Mononuclear cell (primary cell): ENCODE measurements around the gene PRKCB. TPM values are rescaled to one million over a fixed set of nuclear protein-coding genes. Genes with fewer than 3 reads are reported as not detected.

Experiments used
- H3K27me3 ChIP-seq: 2 replicates; pipeline ENCODE4 v1.6.0; 2011; ENCODE audit warnings: low read length, control low read depth; ENCODE audit not compliant: insufficient read depth
- H3K4me1 ChIP-seq: 2 replicates; pipeline ENCODE4 v1.5.1; 2011; ENCODE audit warnings: mild to moderate bottlenecking, low read length, control low read depth; ENCODE audit not compliant: insufficient read depth
- H3K4me3 ChIP-seq: 2 replicates; pipeline ENCODE4 v1.5.1; 2011; ENCODE audit warnings: mild to moderate bottlenecking, low read length, moderate library complexity
- H3K9me3 ChIP-seq: 2 replicates; pipeline ENCODE4 v1.5.1; 2011; ENCODE audit warnings: low read depth, mild to moderate bottlenecking, control low read depth, low read length
- total RNA-seq: library from RNA; depleted of rRNA; stranded (reverse); fragments of >200 nt; gene quantifications from one replicate; pipeline ENCODE4 v1.2.3, GENCODE V29; 2012

Gene PRKCB
- total RNA-seq, 1 donor, result 110 TPM

DNA sequence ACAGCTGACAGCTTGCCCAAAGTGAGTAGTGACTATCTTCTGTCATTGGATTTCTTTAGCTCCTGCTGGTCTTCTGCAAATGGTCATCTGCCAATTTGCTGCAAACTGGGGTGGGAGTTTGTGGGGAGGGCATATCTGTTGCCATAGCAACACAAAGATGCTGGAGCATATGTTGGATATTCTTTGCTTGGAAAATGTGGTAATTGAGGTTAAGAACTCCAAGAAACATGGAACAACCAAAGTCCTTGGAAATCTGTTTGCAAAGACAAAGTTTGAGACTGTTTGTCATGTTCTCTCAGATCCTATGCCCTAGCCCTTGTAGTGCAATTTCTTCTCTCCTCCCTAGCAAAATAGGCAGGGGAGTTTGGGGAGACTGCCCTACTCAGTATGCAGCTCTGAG lies 155.3 kb downstream of the PRKCB start:
- Histone ChIP-seq H3K4me1 (no peaks in the 10 kb centered on the region), H3K27me3 (no peaks in the 10 kb centered on the region), H3K4me3 (no peak overlapping the region), H3K9me3 (no peaks in the 10 kb centered on the region)

DNA sequence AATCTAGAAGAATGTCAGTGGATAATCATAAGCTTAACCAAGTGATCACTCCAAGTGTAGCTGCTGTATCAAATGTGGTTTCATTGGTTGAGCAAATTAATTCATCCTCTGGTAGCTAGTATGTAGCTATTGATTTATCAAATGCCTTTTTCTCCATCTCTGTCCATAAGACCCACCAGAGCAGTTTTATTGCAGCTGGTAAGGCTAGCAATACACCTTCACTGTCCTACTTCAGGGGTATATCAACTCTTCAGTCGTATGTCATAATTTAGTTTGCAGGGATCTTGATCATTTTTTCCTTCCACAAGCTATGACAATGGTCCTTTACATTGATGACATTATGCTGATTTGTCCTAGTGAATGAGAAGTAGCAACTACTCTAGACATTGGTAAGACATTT lies 158.8 kb downstream of the PRKCB start:
- Histone ChIP-seq H3K4me1 (no peaks in the 10 kb centered on the region), H3K27me3 (no peaks in the 10 kb centered on the region)

DNA sequence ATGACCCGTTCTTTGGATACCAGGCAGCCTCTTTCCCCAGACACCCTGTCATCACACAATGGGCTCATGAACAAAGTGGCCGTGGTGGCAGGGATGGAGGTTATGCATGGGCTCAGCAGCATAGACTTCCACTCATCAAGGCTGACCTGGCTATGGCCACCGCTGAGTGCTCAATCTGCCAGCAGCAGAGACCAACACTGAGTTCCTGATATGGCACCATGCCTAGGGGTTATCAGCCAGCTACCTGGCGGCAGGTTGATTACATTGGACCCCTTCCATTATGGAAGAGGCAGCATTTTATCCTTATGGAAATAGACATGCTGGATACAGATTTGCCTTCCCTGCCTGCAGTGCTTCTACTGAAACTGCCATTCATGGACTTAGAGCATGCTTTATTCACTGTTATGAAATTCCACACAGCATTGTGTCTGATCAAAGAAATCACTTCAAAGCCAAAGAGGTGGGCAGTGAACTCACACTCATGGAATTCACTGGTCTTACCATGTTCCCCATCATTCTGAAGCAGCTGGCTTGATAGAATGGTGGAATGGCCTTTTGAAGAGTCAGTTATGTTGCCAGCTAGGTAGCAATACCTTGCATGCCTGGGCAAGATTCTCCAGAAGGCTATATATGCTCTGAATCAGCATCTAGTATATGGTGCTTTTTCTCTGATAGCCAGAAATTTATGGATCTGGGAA lies 160.6 kb downstream of the PRKCB start:
- no peaks in the 10 kb centered on the region for H3K27me3 ChIP-seq
- no peaks in the 10 kb centered on the region for H3K4me1 ChIP-seq
- H3K4me3 ChIP-seq, result no peak overlapping the region
- no peaks in the 10 kb centered on the region for H3K9me3 ChIP-seq

More for the DNA sequence above, 158.8 kb downstream of the PRKCB start:
- no peak overlapping the region for H3K4me3 ChIP-seq
- no peaks in the 10 kb centered on the region for H3K9me3 ChIP-seq

DNA sequence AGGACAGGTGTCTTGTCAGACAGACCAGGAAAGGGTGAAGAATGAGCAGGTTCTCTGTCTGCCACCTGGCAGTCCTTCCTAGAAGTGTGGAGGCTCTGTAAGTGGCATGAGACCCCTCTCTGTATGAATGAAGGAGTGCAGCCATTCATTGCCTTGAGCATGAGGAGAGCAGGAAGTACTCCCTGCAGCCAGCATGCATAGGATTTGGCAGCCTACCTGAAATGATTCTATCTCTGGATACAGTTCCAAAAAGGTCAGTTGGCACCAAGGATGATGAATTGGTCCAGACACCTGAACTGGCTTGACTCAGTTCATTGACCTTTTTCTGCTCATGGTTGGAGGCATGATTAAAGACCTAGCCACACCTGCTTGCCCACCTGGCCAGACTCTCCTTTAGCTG lies 163.0 kb downstream of the PRKCB start:
- Histone ChIP-seq H3K4me3 (no peak overlapping the region), H3K4me1 (no peaks in the 10 kb centered on the region), H3K27me3 (no peaks in the 10 kb centered on the region), H3K9me3 (no peaks in the 10 kb centered on the region)

DNA sequence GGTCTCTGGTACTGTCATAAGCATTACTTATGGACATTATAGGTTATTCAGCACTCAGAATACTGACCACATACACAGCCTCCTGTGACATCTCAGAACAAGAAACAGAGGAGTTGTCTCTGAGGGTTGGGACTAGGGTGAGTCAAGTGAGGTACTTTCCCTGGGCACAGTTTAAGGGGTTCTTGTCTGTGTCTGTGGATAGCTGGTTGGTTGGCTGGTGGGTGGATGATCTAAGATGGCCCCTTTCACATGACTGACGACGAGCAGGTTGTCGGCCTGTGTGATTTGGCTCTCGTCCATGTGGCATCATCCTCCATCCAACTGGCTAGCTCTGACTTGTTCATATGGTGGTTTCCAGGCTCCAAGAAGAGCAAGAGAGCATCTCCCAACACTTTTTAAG lies 163.9 kb downstream of the PRKCB start:
- H3K4me3 ChIP-seq, result no peak overlapping the region
- no peaks in the 10 kb centered on the region for H3K4me1 ChIP-seq
- no peaks in the 10 kb centered on the region for H3K9me3 ChIP-seq
- no peaks in the 10 kb centered on the region for H3K27me3 ChIP-seq

DNA sequence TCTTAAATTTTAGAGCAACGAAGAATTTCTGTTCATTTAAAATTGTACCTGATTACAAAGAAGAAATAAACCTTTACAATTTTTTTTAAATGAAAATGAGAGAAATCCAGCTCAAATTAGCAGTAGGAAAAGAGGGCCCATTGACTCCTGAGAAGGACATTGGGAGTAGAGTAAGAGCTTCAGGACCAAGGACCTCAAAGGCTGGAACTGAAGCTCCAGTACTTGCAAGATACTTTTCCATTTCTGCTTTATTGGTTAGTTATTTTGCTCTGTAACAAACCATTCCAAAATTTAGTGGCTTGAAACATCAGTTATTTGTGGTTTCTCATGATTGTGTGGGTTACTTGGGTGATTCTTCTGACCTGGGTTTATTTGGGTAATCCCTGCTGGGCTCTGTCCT lies 165.9 kb downstream of the PRKCB start:
- no peaks in the 10 kb centered on the region for H3K9me3 ChIP-seq
- H3K27me3 ChIP-seq, result no peaks in the 10 kb centered on the region
- H3K4me3 ChIP-seq, result no peak overlapping the region
- peaks cover 12% of the 10 kb centered on the region for H3K4me1 ChIP-seq

DNA sequence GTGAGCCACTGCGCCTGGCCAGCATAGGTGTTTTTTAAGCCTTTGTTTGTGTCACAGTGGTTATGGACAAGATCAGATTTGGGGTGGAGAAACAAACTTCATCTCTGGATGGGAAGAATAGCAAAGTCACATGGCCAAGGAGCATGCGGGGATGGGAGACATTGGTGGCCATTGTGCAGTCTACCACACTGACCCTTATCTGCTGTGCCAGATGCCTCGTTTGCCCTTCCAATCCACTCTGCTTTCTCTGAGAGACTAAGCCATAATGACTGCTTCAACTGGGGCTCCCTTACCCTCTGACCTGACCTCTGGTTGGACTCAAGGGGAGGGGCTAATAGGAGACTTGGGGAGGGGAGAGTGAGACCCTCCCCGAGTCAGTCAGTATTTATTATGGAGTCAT lies 166.8 kb downstream of the PRKCB start:
- no peaks in the 10 kb centered on the region for H3K9me3 ChIP-seq
- H3K4me3 ChIP-seq, result no peak overlapping the region
- H3K4me1 ChIP-seq, result peaks cover 16% of the 10 kb centered on the region
- no peaks in the 10 kb centered on the region for H3K27me3 ChIP-seq

DNA sequence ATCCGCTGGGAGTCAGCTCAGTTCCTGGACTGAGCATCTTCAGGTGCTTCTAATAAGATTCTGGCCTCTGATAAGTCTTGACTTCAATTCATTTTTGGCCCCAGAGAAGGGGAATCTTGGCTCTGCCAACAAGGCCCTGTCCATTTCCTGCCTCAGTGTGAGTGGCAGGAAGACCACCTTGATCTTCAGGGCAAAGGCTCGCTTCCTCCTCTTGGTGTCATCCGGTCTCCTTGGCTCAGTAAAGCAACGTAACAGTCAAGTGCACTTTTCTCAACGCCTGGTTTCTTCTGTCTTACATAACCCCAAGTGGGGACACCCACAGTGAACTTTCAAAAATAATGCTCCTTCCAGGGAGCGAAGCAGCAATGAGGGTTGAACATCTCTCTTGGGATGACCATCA lies 169.8 kb downstream of the PRKCB start:
- no peak overlapping the region for H3K4me3 ChIP-seq
- H3K9me3 ChIP-seq, result no peaks in the 10 kb centered on the region
- H3K27me3 ChIP-seq, result no peaks in the 10 kb centered on the region
- peaks cover 45% of the 10 kb centered on the region for H3K4me1 ChIP-seq

DNA sequence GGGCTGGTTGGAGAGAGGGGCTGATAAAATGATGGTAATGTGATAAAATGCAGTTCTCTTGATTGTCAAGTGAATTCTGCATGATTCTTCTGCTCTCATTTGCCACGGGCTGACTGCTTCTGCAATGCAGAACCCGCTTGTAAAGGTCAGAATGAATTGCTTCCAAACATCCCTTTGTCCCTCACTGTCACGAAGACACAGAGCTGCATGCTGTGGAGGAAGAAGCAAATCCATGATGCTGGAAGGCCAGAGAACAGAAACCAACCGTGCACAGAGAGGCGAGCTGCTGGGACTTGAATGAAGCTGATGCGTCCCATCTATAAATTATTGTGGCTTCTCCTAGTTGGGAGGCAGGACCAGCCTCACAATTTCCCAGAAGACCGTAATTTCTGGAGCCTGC lies 171.6 kb downstream of the PRKCB start:
- H3K9me3 ChIP-seq, result no peaks in the 10 kb centered on the region
- no peak overlapping the region for H3K4me3 ChIP-seq
- peaks cover 61% of the 10 kb centered on the region for H3K4me1 ChIP-seq
- no peaks in the 10 kb centered on the region for H3K27me3 ChIP-seq

DNA sequence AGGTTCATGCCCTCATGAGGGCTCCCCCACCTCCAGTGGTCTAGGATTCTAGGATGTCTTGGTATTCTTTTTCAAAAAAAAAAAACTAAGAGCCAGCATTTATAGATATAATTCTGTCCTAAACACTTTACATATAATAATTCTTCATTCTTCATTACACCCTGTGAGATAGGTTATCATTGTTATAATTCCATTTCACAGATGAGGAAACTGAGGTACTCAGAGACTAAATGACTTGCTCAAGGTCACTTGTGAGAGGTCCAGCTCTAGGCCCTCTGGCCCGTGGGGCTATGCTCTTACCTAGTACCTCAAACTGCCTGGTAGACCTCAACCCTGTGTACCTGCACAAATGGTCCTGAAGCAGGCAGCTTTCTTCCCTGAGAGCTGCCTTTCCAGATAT lies 172.2 kb downstream of the PRKCB start:
- Histone ChIP-seq H3K9me3 (no peaks in the 10 kb centered on the region), H3K27me3 (no peaks in the 10 kb centered on the region), H3K4me1 (peaks cover 66% of the 10 kb centered on the region), H3K4me3 (no peak overlapping the region)

DNA sequence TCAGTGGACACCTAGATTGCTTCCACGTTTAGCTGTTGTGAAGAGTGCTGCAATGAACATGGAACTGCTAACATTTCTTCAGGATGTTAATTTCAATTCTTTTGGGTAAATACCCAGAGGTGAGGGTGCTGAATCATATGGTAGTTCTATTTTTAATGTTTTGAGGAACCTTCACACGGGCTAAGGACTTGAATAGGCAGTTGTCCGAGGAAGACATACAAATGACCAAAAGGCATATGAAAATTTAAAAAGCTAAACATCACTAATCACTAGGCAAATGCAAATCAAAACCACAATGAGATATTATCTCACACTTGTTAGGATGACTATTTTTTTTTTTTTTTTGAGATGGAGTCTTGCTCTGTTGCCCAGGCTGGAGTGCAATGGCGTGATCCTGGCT lies 173.3 kb downstream of the PRKCB start:
- Histone ChIP-seq H3K27me3 (no peaks in the 10 kb centered on the region), H3K4me3 (no peak overlapping the region), H3K9me3 (no peaks in the 10 kb centered on the region), H3K4me1 (peaks cover 78% of the 10 kb centered on the region)

DNA sequence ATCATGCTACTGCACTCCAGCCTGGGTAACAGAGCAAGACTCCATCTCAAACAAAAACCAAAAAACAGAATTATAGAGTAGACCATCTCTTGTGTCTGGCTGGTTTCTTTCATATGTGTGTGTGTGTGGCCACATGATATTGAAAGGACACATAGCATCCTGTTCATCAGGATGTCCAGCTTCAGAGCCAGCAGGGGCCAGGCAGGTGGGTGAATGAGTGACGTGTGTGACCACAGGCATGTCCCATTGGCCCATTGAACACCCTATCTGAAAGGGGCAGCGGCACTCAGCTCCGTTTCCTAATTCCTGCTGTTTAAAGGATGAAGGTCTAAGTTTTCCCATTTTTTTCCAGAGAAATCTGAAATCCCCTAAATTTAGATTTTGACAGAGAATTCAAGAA lies 174.2 kb downstream of the PRKCB start:
- Histone ChIP-seq H3K9me3 (no peaks in the 10 kb centered on the region), H3K4me1 (peaks cover 86% of the 10 kb centered on the region), H3K27me3 (no peaks in the 10 kb centered on the region), H3K4me3 (no peak overlapping the region)

DNA sequence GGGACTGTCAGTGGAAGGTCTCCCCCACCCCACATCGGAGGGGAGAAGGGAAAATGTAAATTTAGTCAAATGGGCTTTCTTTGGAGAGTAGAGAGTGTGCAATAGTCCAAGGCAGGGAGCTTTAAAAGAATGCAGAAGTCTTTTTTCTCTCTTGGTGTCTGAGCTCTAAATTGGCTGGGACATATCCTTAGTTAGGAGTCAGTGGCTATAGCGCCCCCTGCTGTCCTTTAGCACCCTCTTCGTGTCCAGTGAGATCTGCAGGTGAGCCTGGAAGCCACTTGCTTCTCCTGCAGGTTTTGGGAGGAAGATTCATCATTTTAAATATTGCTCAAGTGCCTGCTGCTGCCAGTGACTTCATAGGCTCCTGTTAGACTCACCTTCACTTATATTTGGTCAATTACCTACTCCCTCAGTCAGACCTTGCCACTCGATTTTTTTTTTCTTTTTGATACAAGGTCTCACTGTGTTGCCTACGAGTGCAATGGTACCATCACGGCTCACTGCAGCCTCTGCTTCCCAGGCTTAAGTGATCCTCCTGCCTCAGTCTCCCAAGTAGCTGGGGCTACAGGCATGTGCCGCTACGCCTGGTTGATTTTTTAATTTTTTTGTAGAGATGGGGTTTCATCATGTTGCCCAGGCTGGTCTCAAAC lies 174.8 kb downstream of the PRKCB start:
- peaks cover 88% of the 10 kb centered on the region for H3K4me1 ChIP-seq
- no peak overlapping the region for H3K4me3 ChIP-seq
- H3K9me3 ChIP-seq, result no peaks in the 10 kb centered on the region
- no peaks in the 10 kb centered on the region for H3K27me3 ChIP-seq

DNA sequence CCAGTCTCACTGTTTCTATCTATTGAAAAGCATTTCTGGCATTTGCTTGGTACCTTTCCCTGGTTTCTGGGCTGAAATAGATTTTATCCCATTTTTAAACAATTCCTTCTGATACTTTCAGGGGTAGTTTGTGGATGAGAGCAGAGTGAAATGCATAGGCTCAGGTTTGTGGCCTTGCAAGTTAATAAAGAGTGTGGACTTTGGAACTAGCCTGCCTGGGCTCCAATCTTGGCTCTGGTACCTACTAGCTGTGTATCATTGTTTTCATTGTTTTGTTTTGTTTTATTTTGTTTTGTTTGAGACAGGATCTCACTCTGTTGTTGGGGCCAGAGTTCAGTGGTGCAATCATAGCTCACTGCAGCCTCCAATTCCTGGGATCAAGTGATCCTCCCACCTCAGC lies 175.5 kb downstream of the PRKCB start:
- no peaks in the 10 kb centered on the region for H3K27me3 ChIP-seq
- H3K4me3 ChIP-seq, result no peak overlapping the region
- H3K9me3 ChIP-seq, result no peaks in the 10 kb centered on the region
- peaks cover 85% of the 10 kb centered on the region for H3K4me1 ChIP-seq

DNA sequence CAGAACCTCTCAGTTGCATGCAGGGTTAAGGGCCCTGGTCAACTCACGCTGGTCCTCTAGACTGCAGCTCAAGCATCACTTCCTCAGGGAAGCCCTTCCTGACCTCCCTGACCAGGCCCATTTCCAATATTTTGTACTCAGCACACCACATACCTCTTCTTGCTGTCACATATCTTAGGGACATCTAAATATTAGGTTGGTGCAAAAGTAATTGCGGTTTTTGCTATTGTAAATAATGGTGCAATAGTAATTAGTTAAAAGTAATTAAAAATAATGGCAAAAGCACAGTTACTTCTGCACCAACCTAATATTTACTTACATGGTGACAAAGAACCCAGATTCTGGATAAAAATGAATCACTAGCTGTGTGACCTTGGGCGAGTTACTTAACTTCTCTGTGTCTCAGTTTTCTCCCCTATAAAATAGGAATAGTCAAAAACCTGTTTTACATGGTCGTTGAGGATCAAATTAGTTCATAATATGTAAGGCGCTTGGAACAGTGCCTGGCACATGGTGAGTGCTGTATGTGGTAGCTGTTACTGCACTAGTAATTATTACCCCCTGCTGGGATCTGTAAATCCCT lies 177.4 kb downstream of the PRKCB start:
- Histone ChIP-seq H3K4me1 (peaks cover 81% of the 10 kb centered on the region), H3K27me3 (no peaks in the 10 kb centered on the region), H3K4me3 (no peak overlapping the region), H3K9me3 (no peaks in the 10 kb centered on the region)
